PC-3 (cell line): ENCODE measurements around the gene ATP8A1. TPM values are rescaled to one million over a fixed set of nuclear protein-coding genes. Genes with fewer than 3 reads are reported as not detected.

ENCODE experiments used
- ATAC-seq: fragments of 200-7000 bp; cut with Tn5 transposase; 2 replicates; pipeline ENCODE4 v1.9.1; 2020; ENCODE audit warnings: mild to moderate bottlenecking, moderate library complexity
- BruUV-seq: library from RNA; stranded (reverse); fragments of 400-500 nt; replicated peaks from 2 replicates; lab custom pipeline; 2021; lab: Mats Ljungman, UMichigan
- CTCF ChIA-PET: fragments of 300-600 bp; sonication (Branson Sonifier 250); formaldehyde crosslinking; loops from one replicate; lab custom pipeline; 2022; ENCODE audit warnings: antibody characterized with exemption; lab: Charles Lee
- POLR2A ChIA-PET: fragments of 300-600 bp; sonication (Branson Sonifier 250); formaldehyde crosslinking; loops from one replicate; lab custom pipeline; 2022; ENCODE audit warnings: antibody characterized with exemption; ENCODE audit not compliant: unreplicated experiment; lab: Charles Lee
- DNase-seq: peaks from one replicate; pipeline ENCODE4 v3.0.0-alpha.2; 2015
- H2AFZ ChIP-seq: fragments of 300-600 bp; sonication (generic); 2 replicates; pipeline ENCODE4 v1.6.0; 2016; ENCODE audit warnings: antibody characterized with exemption, low read length
- H3F3A ChIP-seq: fragments of 300-600 bp; sonication (generic); one replicate; pipeline ENCODE4 v1.6.0; 2017; ENCODE audit warnings: antibody characterized with exemption, low read length, control low read depth, mild to moderate bottlenecking; ENCODE audit not compliant: unreplicated experiment
- H3K27ac ChIP-seq: fragments of 300-600 bp; sonication (generic); 2 replicates; pipeline ENCODE4 v1.5.1; 2016; ENCODE audit warnings: mild to moderate bottlenecking, low read length
- H3K27me3 ChIP-seq: fragments of 300-600 bp; sonication (generic); 2 replicates; pipeline ENCODE4 v1.6.1; 2016; ENCODE audit warnings: low read length, mixed read lengths
- H3K36me3 ChIP-seq: fragments of 300-600 bp; sonication (generic); 2 replicates; pipeline ENCODE4 v1.6.1; 2016; ENCODE audit warnings: low read depth, mixed run types, low read length, mixed read lengths
- H3K4me1 ChIP-seq: fragments of 300-600 bp; sonication (generic); 2 replicates; pipeline ENCODE4 v1.5.1; 2016; ENCODE audit warnings: low read length; ENCODE audit not compliant: insufficient read depth
- H3K4me2 ChIP-seq: fragments of 300-600 bp; sonication (generic); 2 replicates; pipeline ENCODE4 v1.6.0; 2016; ENCODE audit warnings: low read length
- H3K4me3 ChIP-seq: fragments of 300-600 bp; sonication (generic); 2 replicates; pipeline ENCODE4 v1.5.1; 2016; ENCODE audit warnings: mild to moderate bottlenecking, low read length, mixed read lengths
- H3K79me2 ChIP-seq: fragments of 300-600 bp; sonication (generic); 2 replicates; pipeline ENCODE4 v1.6.1; 2017; ENCODE audit warnings: low read length, mixed read lengths
- H3K9ac ChIP-seq: fragments of 300-600 bp; sonication (generic); 2 replicates; pipeline ENCODE4 v1.6.0; 2016; ENCODE audit warnings: mild to moderate bottlenecking, low read length
- H3K9me2 ChIP-seq: fragments of 300-600 bp; sonication (generic); replicated peaks from 2 replicates; pipeline ENCODE4 v1.6.1; 2016; ENCODE audit warnings: mixed run types, low read length, mixed read lengths
- H3K9me3 ChIP-seq: fragments of 300-600 bp; sonication (generic); 2 replicates; pipeline ENCODE4 v1.6.1; 2016; ENCODE audit warnings: low read length, mixed read lengths
- H4K20me1 ChIP-seq: fragments of 300-600 bp; sonication (generic); 2 replicates; pipeline ENCODE4 v1.6.1; 2016; ENCODE audit warnings: low read length, mixed read lengths
- EZH2 ChIP-seq: fragments of 300-600 bp; sonication (generic); IDR thresholded peaks from one replicate; pipeline ENCODE4 v1.6.1; 2017; ENCODE audit warnings: antibody characterized with exemption, mild to moderate bottlenecking, low read length; ENCODE audit not compliant: unreplicated experiment
- EZH2phosphoT487 ChIP-seq: fragments of 300-600 bp; sonication (generic); IDR thresholded peaks from 2 replicates; pipeline ENCODE4 v1.6.1; 2018; ENCODE audit warnings: mild to moderate bottlenecking, antibody characterized with exemption, low read length, borderline replicate concordance
- intact Hi-C: fragments of 100-400 bp; cut with micrococcal nuclease; formaldehyde crosslinking; loops from 2 replicates; pipeline ENCODE4 v1.9.0; 2023
- total RNA-seq: library from RNA; depleted of rRNA; stranded (reverse); fragments of >200 nt; gene quantifications from 2 replicates; pipeline ENCODE4 v1.2.3, GENCODE V29; 2014
- TF ChIP-seq, protein P1 (sequence below): fragments of 300-600 bp; sonication (generic); conservative IDR thresholded peaks from 2 replicates; pipeline ENCODE4 v1.5.1; 2017; ENCODE audit warnings: antibody characterized with exemption, low read depth, mild to moderate bottlenecking, low read length

Gene ATP8A1
- total RNA-seq, 1 experiment from 2014 or later, result 3.9 TPM

DNA sequence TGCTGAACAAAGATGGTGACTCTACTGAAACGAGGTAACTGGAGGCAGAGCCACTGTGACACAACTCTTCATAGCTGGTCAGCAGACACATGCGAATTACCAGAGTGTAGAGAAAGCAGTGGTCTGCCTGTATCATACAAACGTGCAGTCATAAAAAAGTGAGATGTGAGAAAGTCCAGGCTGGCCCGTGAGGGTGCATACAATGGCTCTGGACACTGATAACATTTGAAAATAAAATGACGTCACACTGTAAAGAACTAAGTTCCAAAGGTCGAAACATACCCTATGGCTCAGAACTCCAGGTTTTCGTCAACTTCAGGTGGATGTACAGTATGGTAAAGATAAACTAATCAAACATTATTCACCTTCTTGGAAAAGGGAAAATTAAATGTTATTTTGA is 163.9 kb downstream of the ATP8A1 start:
- intact Hi-C loops, result no loop called here
- H3K27me3 ChIP-seq, result no peaks in the 10 kb centered on the region
- no peaks in the 10 kb centered on the region for H3K9me3 ChIP-seq
- ChIA-PET CTCF (no interaction called here), POLR2A (no interaction called here)
- H3K9ac ChIP-seq, result no peak overlapping the region
- no peaks in the 10 kb centered on the region for H3F3A ChIP-seq
- no peak for DNase-seq
- H3K4me1 ChIP-seq, result peaks cover 10% of the 10 kb centered on the region; the same call in 1 of the 2 replicates
- no TSS peak for BruUV-seq
- ATAC-seq, result no peak
- no peaks in the 10 kb centered on the region for H3K36me3 ChIP-seq
- no peaks in the 10 kb centered on the region for H3K79me2 ChIP-seq
- no peaks in the 10 kb centered on the region for H4K20me1 ChIP-seq
- H3K27ac ChIP-seq, result no peak overlapping the region
- H3K4me2 ChIP-seq, result no peak overlapping the region
- H3K9me2 ChIP-seq, result no peaks in the 10 kb centered on the region
- TF ChIP-seq EZH2 (no peak), EZH2phosphoT487 (no peak)
- TF ChIP-seq, protein P1, sequence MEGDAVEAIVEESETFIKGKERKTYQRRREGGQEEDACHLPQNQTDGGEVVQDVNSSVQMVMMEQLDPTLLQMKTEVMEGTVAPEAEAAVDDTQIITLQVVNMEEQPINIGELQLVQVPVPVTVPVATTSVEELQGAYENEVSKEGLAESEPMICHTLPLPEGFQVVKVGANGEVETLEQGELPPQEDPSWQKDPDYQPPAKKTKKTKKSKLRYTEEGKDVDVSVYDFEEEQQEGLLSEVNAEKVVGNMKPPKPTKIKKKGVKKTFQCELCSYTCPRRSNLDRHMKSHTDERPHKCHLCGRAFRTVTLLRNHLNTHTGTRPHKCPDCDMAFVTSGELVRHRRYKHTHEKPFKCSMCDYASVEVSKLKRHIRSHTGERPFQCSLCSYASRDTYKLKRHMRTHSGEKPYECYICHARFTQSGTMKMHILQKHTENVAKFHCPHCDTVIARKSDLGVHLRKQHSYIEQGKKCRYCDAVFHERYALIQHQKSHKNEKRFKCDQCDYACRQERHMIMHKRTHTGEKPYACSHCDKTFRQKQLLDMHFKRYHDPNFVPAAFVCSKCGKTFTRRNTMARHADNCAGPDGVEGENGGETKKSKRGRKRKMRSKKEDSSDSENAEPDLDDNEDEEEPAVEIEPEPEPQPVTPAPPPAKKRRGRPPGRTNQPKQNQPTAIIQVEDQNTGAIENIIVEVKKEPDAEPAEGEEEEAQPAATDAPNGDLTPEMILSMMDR, result no peak
- H2AFZ ChIP-seq, result no peak overlapping the region
- H3K4me3 ChIP-seq, result no peak overlapping the region

DNA sequence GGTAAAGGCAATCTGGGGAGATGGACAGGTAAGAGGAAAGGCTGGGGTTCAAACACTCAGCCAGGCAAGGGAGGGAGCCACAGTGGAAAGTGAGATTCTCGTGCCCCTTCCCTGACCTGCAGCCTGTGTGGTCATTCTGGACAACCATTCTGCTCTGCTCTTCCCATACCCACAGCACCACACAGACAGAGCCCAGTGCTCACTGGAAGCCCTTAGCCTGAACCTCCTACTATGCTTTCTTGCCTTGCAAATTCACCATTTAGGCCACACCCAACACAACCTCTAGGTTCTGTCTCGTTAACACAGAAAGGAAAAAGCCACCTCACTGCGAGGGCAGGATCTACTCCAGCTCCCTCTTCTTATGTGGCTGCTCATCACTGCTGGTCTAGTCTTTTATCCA is 166.9 kb downstream of the ATP8A1 start:
- Histone ChIP-seq H2AFZ (no peak overlapping the region), H3K79me2 (no peaks in the 10 kb centered on the region), H3K4me1 (peaks cover 10% of the 10 kb centered on the region; the same call in 1 of the 2 replicates), H3K9me2 (no peaks in the 10 kb centered on the region), H3F3A (no peaks in the 10 kb centered on the region), H3K9me3 (no peaks in the 10 kb centered on the region), H3K4me3 (no peak overlapping the region), H3K36me3 (no peaks in the 10 kb centered on the region), H3K27me3 (no peaks in the 10 kb centered on the region), H3K9ac (no peak overlapping the region), H4K20me1 (no peaks in the 10 kb centered on the region), H3K4me2 (no peak overlapping the region), H3K27ac (no peak overlapping the region)
- no peak for ATAC-seq
- no peak for DNase-seq
- ChIA-PET CTCF (no interaction called here), POLR2A (no interaction called here)
- TF ChIP-seq EZH2phosphoT487 (no peak), EZH2 (no peak)
- TF ChIP-seq, protein P1, result no peak
- intact Hi-C loops, result no loop called here
- no TSS peak for BruUV-seq

DNA sequence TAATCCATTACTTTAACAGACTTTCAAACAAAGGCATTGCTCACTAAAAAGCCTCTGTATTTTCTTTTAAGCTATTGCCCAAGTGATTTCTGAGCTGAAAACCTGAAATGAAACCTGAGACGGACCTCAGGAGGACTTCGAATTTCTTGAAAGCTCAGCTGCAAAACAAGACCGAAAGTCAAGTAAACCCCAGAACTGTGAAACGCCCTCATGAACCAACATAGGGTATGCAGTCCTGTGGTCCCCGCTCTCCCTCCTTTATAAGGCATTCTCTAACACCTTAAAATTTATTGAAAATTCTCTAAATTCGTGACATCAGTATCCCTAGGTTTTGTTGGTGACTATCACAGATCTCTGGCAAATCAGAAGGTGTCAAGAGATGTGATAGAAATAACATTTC is 167.8 kb downstream of the ATP8A1 start:
- BruUV-seq, result no TSS peak
- DNase-seq, result no peak

More for the DNA sequence above, 167.8 kb downstream of the ATP8A1 start:
- H2AFZ ChIP-seq, result no peak overlapping the region
- H4K20me1 ChIP-seq, result no peaks in the 10 kb centered on the region
- H3F3A ChIP-seq, result no peaks in the 10 kb centered on the region
- no peaks in the 10 kb centered on the region for H3K9me3 ChIP-seq
- no peak overlapping the region for H3K4me2 ChIP-seq
- H3K9me2 ChIP-seq, result no peaks in the 10 kb centered on the region
- no peaks in the 10 kb centered on the region for H3K79me2 ChIP-seq
- H3K27ac ChIP-seq, result no peak overlapping the region
- H3K36me3 ChIP-seq, result no peaks in the 10 kb centered on the region
- CTCF ChIA-PET, result no interaction called here
- TF ChIP-seq EZH2, result no peak
- TF ChIP-seq EZH2phosphoT487, result no peak
- TF ChIP-seq, protein P1, result no peak
- no peak for ATAC-seq
- no peak overlapping the region for H3K9ac ChIP-seq
- intact Hi-C loops, result no loop called here
- H3K27me3 ChIP-seq, result no peaks in the 10 kb centered on the region
- POLR2A ChIA-PET, result no interaction called here
- H3K4me3 ChIP-seq, result no peak overlapping the region
- H3K4me1 ChIP-seq, result peaks cover 16% of the 10 kb centered on the region
